A172 (cell line): ENCODE results near the gene CANT1. TPM values are rescaled to one million over a fixed set of nuclear protein-coding genes. Genes with fewer than 3 reads are reported as not detected.

Source experiments
- DNase-seq: peaks from one replicate; pipeline ENCODE4 v3.0.0-alpha.2; 2015; ENCODE audit warnings: low spot score
- total RNA-seq: library from RNA; depleted of rRNA; stranded (reverse); fragments of >200 nt; shearing (Covaris generic); gene quantifications from 2 replicates; pipeline ENCODE4 v1.2.3, GENCODE V29; 2014; rRNA removed

CANT1 gene
- 81.4 and 90.1 TPM in 2 replicates for total RNA-seq

GRCh38 chr17:79009397-79010303 lies at the start of gene CANT1:
Gene CANT1 (minus strand): TSS chr17:79009764. CDS start chr17:78997622, 12,142 bp downstream.
- peak; percentile 62 for DNase-seq

GRCh38 chr17:79057737-79058385 lies 48.3 kb upstream of the CANT1 start:
- DNase-seq: no peak

- no peak for DNase-seq
Measured at GRCh38 chr17:79055197-79055596, 45.6 kb upstream of the CANT1 start.

- DNase-seq: no peak
Measured at GRCh38 chr17:79054200-79054960, 44.8 kb upstream of the CANT1 start.

- peak; percentile 96 for DNase-seq
Measured at GRCh38 chr17:79053251-79053925, 43.8 kb upstream of the CANT1 start.

- DNase-seq: no peak
Measured at GRCh38 chr17:79052131-79052530, 42.6 kb upstream of the CANT1 start.

- peak; percentile 40 for DNase-seq
Measured at GRCh38 chr17:79051306-79051705, 41.7 kb upstream of the CANT1 start.

GRCh38 chr17:79050551-79050950 lies 41.0 kb upstream of the CANT1 start:
- no peak for DNase-seq

GRCh38 chr17:79049821-79050220 lies 40.3 kb upstream of the CANT1 start:
- DNase-seq: no peak

- DNase-seq: no peak
Measured at GRCh38 chr17:79048826-79049755, 39.5 kb upstream of the CANT1 start.

- DNase-seq: no peak
Measured at GRCh38 chr17:79047923-79048825, 38.6 kb upstream of the CANT1 start.

- DNase-seq: no peak
Measured at GRCh38 chr17:79047291-79047920, 37.8 kb upstream of the CANT1 start.

GRCh38 chr17:79046916-79047280 lies 37.3 kb upstream of the CANT1 start:
- DNase-seq: no peak

GRCh38 chr17:79046197-79046915 lies 36.8 kb upstream of the CANT1 start:
- no peak for DNase-seq

GRCh38 chr17:79045842-79046196 lies 36.3 kb upstream of the CANT1 start:
- DNase-seq: peak; percentile 74

GRCh38 chr17:79045001-79045729 lies 35.6 kb upstream of the CANT1 start:
- no peak for DNase-seq

GRCh38 chr17:79044462-79044861 lies 34.9 kb upstream of the CANT1 start:
- no peak for DNase-seq

- DNase-seq: no peak
Measured at GRCh38 chr17:79043931-79044320, 34.4 kb upstream of the CANT1 start.
